AML-193 (cell line): Measurements from ENCODE around the gene ITGA6.

ENCODE experiments used
- DNase-seq, 2 experiments: peaks; one replicate each; lab custom pipeline; 2025; lab: John Stamatoyannopoulos, UW

ITGA6 gene

GRCh38 chr2:172416447-172417058 is 10.8 kb upstream of the ITGA6 start:
- DNase-seq, result no peak

DNA sequence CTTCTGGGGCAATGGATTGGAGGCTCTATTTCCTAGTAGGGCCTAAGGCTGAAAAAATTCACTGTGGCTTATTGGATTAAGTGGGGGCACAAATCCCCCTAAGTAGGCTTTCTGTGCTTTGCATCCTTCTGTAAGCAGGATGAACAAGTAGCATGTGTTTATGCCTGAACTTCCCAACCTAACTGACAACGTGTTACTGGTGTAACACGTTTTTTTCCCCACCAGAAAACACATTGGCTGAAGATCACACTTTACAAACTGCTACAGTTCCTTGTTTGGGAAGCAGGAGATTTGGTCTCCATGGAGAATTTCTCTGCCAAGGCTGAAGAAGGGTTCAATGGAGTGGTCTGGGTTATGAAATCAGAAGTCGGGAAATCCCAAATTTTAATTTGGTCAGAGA is 7.2 kb upstream of the ITGA6 start:
- DNase-seq, result no peak

DNA sequence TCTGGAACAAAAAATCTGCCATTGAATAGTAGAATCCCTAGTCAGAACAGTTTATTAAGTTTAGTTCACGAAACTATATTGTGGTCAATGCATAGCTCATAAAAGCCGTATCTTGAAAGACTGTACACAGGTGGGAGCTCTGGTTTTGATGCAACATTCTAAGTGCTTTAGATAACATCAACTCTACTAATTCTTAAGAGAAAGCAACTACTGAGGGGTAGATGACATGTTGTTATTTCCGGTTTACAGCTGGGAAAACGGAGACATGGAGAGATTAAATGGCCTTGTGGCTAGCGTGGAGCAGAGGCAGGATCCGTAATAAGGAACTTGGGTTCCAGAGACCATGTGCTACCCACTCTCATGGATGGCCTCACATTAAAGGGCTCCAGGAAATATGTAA is 4.2 kb upstream of the ITGA6 start:
- DNase-seq, result no peak

DNA sequence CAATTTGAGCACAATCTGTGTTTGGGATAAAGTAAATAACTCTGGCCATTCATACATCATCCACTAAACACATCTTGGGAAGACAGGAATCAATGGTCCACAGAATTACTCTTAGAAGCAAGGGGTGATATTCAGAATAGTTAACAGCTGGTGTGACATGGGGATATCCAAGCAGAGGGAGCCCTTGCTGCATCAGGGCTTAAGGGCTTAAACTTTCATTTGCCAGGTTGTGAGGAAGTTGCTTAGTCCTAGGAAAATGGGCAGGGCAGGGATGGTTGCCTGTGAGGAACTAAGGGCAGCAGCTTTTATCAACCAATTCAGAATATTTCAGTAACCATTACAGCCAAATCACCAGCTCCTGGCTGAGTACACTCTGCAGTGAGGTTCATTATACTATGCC is 2.0 kb upstream of the ITGA6 start:
- DNase-seq, result no peak

DNA sequence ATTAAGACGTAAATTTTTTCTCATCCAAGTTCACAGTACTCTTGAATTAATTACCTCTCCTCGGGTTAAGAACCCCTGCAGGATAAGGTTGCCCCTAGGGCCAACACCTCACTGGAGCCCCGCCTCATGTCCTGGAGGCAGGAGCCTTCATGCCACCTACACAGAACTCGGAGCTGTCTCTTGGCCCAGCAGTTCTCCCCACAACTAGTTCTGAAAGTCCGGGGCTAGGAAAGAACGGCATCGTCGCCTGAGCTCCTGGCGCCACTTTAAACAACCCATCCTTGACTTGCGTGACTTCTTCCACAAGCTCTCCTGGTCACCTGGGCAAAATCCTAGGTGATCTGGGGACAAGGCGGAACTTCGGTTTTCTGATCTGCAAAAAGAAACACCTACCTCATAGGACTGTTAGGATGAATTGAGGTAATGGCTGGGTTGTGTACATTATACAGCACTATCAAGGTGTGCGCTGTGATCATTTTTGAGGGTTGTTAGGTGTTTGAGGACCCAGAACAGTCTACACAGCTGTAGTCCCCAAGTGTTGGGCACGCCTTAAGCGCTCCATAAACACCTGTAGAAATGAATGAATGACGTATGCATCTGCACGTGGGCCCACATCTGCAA is 641 bp upstream of the ITGA6 start:
- DNase-seq, result no peak

- DNase-seq, result peak in 1 of 2 experiments; percentile 30
Observed at GRCh38 chr2:172427990-172428831, 825 bp downstream of the ITGA6 start.

DNA sequence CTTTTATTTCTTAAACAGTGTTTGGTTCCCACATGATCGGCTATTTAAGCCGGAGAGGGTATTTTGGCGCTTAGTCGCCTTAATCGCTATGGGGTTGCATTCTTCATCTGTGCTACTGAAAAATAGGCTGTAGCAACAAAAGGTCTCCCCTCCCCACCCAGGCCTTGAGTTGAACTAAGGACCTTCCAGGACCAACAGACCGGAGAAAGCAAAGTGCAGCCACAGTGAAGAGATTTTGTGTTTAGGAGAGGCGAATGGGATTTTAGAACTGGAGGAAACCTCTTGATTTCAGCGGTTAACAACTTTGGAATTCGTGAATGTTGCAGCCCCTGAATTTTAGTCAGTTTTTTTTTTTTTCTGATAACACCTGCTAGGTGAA is 1.4 kb downstream of the ITGA6 start:
- no peak for DNase-seq

- no peak for DNase-seq
Observed at GRCh38 chr2:172429301-172429968, 2.0 kb downstream of the ITGA6 start.

DNA sequence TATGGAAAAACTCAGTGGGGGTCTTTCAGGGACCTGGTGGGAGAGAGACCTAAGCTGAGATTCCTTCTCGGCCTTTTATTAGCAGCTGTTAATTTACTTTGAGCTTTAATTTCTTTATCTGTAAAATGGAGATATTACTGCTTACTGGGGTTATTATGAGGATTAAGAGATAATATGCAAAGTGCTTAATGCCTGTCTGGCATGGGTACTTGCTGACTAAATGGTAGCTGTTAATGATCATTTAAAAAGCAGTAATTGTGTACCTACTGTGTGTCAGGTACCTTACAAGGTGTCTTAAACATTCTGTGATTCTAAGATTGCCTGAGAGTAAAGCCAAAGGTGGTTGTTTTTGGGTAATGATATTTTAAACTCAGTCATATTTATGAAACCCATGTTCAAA is 2.6 kb downstream of the ITGA6 start:
- no peak for DNase-seq

DNA sequence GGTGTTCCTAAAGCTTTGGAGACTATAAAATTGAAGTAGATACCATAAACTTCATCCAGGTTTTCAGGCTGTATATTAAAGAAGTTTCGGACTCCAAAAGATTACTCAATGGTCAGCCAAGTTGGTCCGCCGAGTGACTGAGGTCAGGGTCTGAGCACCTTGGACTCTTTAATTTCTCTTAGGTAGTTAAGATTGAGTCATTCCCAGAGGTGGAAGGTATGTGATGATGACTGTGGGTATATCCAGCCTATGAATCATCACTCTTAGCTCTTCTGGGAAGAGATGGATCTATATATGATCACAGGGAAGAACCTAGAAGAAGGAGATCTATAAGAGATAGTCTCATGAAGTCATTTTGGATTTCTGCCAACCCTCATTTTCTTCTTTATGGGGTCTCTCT is 3.3 kb downstream of the ITGA6 start:
- no peak for DNase-seq

DNA sequence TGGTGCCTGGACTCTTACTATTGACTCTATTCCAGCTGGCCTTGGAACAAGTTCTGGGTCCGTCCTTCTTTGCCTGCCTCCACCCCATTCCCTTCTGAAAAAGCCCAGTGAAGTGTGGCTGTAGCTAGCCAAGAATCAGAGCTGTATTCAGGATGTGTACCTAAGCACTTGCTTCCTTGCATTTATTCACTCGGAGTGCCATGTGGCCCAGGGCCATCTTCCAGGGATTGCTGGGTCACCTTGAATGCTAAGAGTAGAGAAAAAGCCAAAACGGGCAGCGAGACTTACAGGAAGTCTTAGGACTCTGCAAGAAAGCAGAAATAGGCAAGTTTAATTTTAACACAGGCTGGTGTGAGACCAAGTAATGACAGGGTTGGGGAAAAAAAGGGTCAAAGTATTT is 4.1 kb downstream of the ITGA6 start:
- peak; percentile 28 to 32 for DNase-seq

- no peak for DNase-seq
Observed at GRCh38 chr2:172431993-172432392, 4.6 kb downstream of the ITGA6 start.

GRCh38 chr2:172433144-172433543 is 5.8 kb downstream of the ITGA6 start:
- no peak for DNase-seq

GRCh38 chr2:172434821-172435605 is 7.6 kb downstream of the ITGA6 start:
- peak; percentile 57 to 59 for DNase-seq

DNA sequence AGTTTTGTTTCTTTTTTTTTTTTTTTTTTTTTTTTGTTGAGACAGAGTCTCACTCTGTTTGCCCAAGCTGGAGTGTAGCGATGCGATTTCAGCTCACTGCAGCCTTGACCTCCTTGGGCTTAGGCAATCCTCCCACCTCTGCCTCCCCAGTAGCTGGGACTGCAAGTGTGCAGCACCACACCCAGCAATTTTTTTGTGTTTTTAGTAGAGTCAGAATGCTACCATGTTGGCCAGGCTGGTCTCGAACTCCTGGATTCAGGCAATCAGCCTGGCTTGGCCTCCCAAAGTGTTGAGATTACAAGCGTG is 8.2 kb downstream of the ITGA6 start:
- DNase-seq, result no peak

GRCh38 chr2:172436889-172437288 is 9.5 kb downstream of the ITGA6 start:
- no peak for DNase-seq

DNA sequence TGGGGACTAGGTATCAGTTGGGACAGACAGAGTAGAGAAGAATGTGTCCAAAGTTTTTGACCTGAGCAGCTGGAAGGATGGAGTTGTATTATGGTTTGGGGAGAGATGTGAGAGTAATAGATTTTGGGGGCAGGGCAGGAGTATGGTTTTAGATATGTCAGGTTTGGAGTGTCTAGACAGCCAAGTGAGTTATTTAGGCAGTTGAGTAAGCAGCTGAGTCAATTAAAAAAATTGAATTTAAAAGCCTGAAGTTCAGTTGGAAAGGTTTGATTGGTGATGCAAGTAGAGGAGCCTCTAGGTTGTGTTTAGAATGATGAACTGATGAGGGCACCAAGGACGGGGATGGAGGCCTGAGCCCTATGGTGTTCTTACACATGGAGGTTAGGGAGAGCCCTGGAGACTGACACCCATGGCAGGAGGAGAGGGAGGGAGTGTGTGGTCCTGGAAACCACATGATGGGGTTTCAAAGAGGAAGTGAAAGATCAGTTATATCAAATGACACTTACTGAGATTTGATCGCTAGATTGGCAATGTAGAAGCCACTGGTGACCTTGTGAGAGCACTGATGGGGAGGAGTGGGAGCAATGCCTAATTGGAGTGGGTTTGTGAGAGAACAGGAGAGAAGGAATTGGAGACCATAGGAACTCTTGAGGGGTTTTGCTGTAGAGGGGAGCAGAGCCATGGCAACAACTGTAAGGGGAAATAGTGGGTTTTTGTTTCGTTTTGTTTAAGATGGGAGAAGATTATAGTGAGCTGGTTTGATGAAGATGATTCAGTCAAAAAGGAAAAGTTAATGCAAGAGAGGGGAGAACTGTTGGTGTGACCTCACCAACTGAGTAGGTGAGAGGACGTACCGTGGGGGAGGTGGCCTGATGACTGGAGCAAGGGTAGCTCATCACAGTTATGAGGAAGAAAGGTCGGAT is 10.3 kb downstream of the ITGA6 start:
- no peak for DNase-seq

DNA sequence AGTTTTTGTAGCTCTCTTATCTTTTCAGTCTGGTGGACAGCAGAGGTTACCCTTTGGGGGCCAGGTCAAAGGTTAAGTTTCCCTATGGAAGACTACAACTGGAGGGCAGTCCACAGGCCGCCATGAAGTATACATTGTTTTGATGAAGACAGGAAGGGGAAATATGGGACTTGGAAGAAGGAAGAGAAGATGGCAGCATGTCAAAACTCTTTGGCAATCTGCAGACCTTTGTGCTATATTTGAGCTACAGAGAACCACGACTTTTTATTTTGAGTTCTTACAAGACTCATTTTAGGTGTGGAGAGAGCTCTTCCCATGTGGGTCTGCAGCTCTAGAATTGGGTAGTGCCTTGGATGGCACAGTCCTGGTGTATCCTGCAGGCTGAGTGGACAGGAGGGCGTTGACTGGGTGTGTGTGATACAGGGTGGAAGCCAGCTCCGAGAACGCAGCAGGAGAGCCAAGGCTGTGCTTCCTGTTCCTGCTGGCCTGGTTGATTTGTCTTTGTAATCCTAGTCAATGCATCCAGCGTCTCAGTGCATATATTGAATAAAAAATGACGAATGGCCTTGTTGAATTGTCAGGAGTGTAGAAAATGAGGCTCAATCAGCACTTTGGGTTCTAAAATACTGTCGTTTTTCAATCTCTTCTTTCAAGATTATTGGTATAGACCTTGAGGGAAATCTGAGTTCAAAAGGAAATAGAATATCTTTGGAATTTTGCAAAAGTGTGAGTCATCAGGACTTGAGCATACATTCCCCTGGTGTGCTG is 11.5 kb downstream of the ITGA6 start:
- no peak for DNase-seq

- DNase-seq, result no peak
Observed at GRCh38 chr2:172439509-172439860, 12.1 kb downstream of the ITGA6 start.

- DNase-seq, result no peak
Observed at GRCh38 chr2:172439911-172440310, 12.5 kb downstream of the ITGA6 start.
